Measurements from ENCODE around the gene NRTN.

NRTN gene

DNA sequence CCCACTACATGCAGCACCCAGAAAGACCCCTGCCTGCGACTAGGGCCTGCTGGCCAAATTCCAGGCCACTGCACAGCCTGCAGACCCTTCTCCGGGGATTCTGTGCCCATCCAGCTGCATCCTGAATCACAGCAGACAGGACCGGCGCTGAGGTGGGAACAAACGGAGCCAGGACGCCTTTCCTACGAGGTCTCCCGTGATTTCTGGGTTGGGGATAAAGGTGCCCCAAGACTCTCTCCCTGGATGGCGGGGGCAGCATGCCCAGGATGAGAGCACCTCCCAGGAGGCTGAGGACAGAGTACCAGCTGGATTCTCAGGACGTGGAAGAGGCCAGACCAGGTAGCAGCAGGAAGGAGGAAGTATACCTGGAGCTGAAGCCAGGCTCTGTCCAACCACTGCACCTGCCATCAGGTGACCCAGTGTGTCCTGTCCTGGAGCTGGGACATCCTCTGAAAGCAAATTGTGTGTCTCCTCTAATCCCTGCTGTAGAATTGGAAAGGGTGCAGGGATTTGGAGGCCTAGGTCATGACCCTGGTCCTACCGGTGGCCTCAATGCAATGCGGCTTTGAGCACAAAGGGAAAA is 68.8 kb downstream of the NRTN start:
- DNase-seq: no peak

DNA sequence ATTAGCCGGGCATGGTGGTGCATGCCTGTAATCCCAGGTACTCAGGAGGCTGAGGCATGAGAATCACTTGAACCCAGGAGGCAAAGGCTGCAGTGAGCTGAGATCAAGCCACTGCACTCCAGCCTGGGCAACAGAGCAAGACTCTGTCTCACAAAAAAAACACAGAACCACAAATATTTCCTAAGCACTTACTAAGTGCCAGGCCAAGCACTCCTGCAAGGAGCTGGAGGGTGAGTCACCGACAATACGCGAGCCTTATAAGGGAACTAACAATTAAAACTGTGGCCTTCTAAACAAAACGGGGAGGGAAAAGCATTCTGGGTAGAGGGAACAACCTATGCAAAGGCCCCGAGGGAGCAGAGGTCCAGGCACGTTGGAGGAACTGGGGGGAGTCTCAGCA is 69.6 kb downstream of the NRTN start:
- peak; percentile 48 to 61 (median 55) for DNase-seq

DNA sequence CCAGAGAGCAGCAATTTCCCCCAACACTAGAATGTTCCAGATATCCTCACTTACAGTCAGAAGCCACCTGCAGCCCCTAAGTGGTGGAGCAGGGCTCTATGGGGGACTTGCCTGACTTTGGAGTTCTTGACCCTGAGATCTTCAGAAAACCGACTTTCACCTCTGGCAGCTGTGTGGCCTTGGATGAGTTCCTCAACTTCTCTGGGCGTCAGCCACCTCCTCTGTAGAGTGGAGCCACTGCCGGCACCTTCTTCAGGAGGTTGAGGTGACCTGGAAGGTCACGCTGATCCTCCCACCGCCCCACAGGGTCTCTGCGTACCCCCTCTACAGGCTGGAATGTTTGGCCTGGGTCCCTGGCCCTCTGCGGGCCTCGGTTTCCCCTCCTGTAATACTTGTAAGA is 72.6 kb downstream of the NRTN start:
- DNase-seq: no peak

DNA sequence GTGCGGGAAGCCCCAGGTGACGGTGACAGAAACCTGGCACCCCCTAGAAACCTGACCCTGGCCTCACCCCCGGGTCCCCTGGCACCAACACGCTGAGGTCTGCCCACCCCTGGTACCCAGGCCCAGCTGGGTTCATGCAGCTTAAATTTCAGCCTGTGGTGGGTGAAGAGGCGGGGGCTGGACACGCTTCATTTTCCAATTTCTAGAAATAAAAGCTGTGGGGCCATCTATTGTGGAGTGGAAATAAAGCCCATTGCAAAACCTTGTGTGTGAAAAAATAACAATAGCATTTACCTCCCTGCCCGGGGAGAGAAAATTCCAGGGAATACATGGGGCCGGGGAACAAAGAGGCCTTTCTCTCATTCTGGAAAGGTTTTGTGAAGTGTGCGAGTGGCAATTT is 73.0 kb downstream of the NRTN start:
- DNase-seq: no peak
